Measurements from ENCODE around the gene NBR1. TPM values are rescaled to one million over a fixed set of nuclear protein-coding genes. Genes with fewer than 3 reads are reported as not detected.

The NBR1 gene, protein sequence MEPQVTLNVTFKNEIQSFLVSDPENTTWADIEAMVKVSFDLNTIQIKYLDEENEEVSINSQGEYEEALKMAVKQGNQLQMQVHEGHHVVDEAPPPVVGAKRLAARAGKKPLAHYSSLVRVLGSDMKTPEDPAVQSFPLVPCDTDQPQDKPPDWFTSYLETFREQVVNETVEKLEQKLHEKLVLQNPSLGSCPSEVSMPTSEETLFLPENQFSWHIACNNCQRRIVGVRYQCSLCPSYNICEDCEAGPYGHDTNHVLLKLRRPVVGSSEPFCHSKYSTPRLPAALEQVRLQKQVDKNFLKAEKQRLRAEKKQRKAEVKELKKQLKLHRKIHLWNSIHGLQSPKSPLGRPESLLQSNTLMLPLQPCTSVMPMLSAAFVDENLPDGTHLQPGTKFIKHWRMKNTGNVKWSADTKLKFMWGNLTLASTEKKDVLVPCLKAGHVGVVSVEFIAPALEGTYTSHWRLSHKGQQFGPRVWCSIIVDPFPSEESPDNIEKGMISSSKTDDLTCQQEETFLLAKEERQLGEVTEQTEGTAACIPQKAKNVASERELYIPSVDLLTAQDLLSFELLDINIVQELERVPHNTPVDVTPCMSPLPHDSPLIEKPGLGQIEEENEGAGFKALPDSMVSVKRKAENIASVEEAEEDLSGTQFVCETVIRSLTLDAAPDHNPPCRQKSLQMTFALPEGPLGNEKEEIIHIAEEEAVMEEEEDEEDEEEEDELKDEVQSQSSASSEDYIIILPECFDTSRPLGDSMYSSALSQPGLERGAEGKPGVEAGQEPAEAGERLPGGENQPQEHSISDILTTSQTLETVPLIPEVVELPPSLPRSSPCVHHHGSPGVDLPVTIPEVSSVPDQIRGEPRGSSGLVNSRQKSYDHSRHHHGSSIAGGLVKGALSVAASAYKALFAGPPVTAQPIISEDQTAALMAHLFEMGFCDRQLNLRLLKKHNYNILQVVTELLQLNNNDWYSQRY
- total RNA-seq (2021) = 80.5 and 93.7 TPM in 2 replicates
- Bru-seq, nascent RNA = percentile 72 among the genes with signal in this experiment
- BruChase-seq, experiment 1, labeled RNA remaining after a 2-hour chase = percentile 78 among the genes with signal in this experiment
- BruChase-seq, experiment 2, labeled RNA remaining after a 6-hour chase = percentile 85 among the genes with signal in this experiment
- long read RNA-seq, partial matches to known transcripts = 67 of 102 reads
- long read RNA-seq, other reads (novel, unspliced or antisense) = 35 of 102 reads

DNA sequence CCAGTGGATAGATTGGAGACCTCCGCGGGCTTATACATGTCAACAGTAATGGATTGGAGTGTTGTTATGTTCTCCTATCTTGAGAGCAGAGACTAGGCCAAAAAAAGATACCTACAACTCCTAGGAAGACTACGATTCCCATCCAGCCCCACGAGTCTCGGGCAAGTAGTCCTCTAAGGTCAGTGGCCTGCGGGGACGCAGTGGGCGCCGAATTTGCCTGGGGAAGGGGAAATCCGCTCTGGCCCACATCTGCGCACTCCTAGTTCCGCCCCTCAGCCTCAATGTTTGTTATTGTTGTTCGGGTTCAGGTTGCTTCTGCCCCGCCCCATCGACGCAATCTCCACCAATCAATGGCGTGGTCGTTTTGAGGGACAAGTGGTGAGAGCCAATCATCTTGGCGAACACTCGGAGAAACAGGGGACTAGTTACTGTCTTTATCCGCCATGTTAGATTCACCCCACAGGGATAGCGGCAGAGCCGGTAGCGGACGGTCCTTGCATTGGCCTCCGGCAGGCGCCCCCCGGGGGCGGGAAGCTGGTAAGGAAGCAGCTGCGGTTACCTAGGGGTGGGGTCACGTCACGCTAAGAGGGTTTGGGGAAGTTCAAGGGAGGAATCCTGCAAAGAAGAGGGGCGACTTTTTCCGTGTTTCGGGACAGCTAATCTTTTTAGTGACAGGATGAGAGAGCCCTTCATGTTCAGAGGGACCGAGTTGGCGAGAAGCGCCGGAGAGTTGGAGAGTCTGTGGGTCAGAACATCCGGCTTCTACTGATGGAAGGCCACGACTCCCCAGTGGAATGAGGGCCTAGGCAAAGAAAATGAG, at the start of gene NBR1:
TSS of gene NBR1 (plus strand) at position 449 of the 820 bp plus-strand sequence. CDS start 4,586 bp downstream, outside the sequence.
- Histone ChIP-seq H3K27me3 (ENCODE audit: insufficient read depth, low read depth) (no peaks in the 10 kb centered on the region), H3K36me3 (ENCODE audit: low read depth) (peaks cover 11% of the 10 kb centered on the region), H4K20me1 (ENCODE audit: insufficient read depth) (peaks cover 17% of the 10 kb centered on the region), H3K9me3 (ENCODE audit: insufficient read depth, low read depth) (no peaks in the 10 kb centered on the region), H3K9me2 (ENCODE audit: insufficient read depth) (no peaks in the 10 kb centered on the region), H3F3A (ENCODE audit: insufficient read depth, low read depth) (peaks cover 43% of the 10 kb centered on the region), H3K79me2 (ENCODE audit: low read depth) (peaks cover 66% of the 10 kb centered on the region), H3K4me1 (replicated peaks; ENCODE audit: insufficient read depth) (peaks cover 14% of the 10 kb centered on the region), H2AFZ (peak within 1 kb of the TSS; percentile 92), H3K4me2 (peak within 1 kb of the TSS; percentile 90), H3K4me3 (peak within 1 kb of the TSS; percentile 71), H3K27ac (peak within 1 kb of the TSS; percentile 95)
- ChIA-PET CTCF (no interaction called here), POLR2A (ENCODE audit: unreplicated experiment) (interaction anchor here (0.6 to 1.2 kb wide), 2 partner anchors 74 to 145 kb away, joined by 7 to 20 read pairs; no protein-coding TSS in a partner anchor)
- TF ChIP-seq, protein P1, sequence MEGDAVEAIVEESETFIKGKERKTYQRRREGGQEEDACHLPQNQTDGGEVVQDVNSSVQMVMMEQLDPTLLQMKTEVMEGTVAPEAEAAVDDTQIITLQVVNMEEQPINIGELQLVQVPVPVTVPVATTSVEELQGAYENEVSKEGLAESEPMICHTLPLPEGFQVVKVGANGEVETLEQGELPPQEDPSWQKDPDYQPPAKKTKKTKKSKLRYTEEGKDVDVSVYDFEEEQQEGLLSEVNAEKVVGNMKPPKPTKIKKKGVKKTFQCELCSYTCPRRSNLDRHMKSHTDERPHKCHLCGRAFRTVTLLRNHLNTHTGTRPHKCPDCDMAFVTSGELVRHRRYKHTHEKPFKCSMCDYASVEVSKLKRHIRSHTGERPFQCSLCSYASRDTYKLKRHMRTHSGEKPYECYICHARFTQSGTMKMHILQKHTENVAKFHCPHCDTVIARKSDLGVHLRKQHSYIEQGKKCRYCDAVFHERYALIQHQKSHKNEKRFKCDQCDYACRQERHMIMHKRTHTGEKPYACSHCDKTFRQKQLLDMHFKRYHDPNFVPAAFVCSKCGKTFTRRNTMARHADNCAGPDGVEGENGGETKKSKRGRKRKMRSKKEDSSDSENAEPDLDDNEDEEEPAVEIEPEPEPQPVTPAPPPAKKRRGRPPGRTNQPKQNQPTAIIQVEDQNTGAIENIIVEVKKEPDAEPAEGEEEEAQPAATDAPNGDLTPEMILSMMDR (conservative IDR thresholded peaks at IDR 0.05) = no peak
- TF ChIP-seq EZH2 (IDR thresholded peaks at IDR 0.05; ENCODE audit: low read depth) = no peak
- peak; percentile 93 for DNase-seq
- no TSS peak for BruUV-seq (replicated peaks)
- intact Hi-C loops (cut with micrococcal nuclease; ENCODE audit: unreplicated experiment) = loop anchor here (1.0 to 2.0 kb wide), 2 partner anchors 46 to 150 kb away; partner anchors contain the start of gene BRCA1

DNA sequence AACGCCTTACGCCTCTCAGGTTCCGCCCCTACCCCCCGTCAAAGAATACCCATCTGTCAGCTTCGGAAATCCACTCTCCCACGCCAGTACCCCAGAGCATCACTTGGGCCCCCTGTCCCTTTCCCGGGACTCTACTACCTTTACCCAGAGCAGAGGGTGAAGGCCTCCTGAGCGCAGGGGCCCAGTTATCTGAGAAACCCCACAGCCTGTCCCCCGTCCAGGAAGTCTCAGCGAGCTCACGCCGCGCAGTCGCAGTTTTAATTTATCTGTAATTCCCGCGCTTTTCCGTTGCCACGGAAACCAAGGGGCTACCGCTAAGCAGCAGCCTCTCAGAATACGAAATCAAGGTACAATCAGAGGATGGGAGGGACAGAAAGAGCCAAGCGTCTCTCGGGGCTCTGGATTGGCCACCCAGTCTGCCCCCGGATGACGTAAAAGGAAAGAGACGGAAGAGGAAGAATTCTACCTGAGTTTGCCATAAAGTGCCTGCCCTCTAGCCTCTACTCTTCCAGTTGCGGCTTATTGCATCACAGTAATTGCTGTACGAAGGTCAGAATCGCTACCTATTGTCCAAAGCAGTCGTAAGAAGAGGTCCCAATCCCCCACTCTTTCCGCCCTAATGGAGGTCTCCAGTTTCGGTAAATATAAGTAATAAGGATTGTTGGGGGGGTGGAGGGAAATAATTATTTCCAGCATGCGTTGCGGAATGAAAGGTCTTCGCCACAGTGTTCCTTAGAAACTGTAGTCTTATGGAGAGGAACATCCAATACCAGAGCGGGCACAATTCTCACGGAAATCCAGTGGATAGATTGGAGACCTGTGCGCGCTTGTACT, 45.7 kb upstream of the NBR1 start, which contains the start of gene BRCA1:
TSS of gene BRCA1 (minus strand) at position 232 of the 834 bp plus-strand sequence. CDS start 1,268 bp downstream, outside the sequence.
- Histone ChIP-seq H3K27me3 (ENCODE audit: insufficient read depth, low read depth) (no peaks in the 10 kb centered on the region), H3K9me3 (ENCODE audit: insufficient read depth, low read depth) (no peaks in the 10 kb centered on the region), H3K79me2 (ENCODE audit: low read depth) (peaks cover 61% of the 10 kb centered on the region), H3K4me3 (peak within 1 kb of the TSS; percentile 87), H3F3A (ENCODE audit: insufficient read depth, low read depth) (peaks cover 6% of the 10 kb centered on the region; the same call in 1 of the 2 replicates), H3K9me2 (ENCODE audit: insufficient read depth) (no peaks in the 10 kb centered on the region), H3K27ac (peak within 1 kb of the TSS; percentile 98), H2AFZ (peak within 1 kb of the TSS; percentile 80), H4K20me1 (ENCODE audit: insufficient read depth) (peaks cover 8% of the 10 kb centered on the region), H3K36me3 (ENCODE audit: low read depth) (peaks cover 16% of the 10 kb centered on the region), H3K4me1 (replicated peaks; ENCODE audit: insufficient read depth) (no peaks in the 10 kb centered on the region; the same call in none of the 2 replicates), H3K4me2 (peak within 1 kb of the TSS; percentile 91)
- TF ChIP-seq, protein P1 (conservative IDR thresholded peaks at IDR 0.05) = no peak
- no peak for TF ChIP-seq EZH2 (IDR thresholded peaks at IDR 0.05; ENCODE audit: low read depth)
- ChIA-PET POLR2A (ENCODE audit: unreplicated experiment) (interaction anchor here (0.9 to 1.0 kb wide), 4 partner anchors 44 to 190 kb away, joined by 3 to 7 read pairs (median 4); no protein-coding TSS in a partner anchor), CTCF (no interaction called here)
- peak; percentile 91 to 100 for DNase-seq
- intact Hi-C loops (cut with micrococcal nuclease; ENCODE audit: unreplicated experiment) = loop anchor here (1.0 kb wide), 2 partner anchors 46 to 104 kb away; partner anchors contain the start of gene NBR1
- no TSS peak for BruUV-seq (replicated peaks)
